ENCODE measurements around the gene MRTFB. TPM values are rescaled to one million over a fixed set of nuclear protein-coding genes. Genes with fewer than 3 reads are reported as not detected.

MRTFB gene
- total RNA-seq, 1 donor from 2014 or later: 37.5 TPM

DNA sequence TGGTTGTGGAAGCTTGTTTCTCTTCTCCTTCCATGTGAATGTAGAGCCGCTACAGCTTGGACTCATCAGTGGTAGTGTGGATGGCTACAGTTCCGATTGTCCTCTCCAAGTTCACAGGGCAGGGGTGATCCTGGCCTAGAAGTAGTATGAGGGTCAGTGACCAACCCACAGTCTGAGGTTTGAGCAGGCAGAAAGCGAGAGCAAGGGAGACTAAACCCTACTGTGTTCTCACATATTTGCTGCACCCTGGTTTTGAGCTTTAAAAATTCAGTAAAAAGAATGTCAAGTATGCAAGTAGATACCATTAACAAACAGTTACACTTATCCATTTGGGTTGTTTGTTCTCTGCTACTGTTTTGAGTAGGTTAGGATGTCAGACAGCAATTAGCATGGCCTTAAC is 148.9 kb downstream of the MRTFB start:
- no peak for FAIRE-seq

DNA sequence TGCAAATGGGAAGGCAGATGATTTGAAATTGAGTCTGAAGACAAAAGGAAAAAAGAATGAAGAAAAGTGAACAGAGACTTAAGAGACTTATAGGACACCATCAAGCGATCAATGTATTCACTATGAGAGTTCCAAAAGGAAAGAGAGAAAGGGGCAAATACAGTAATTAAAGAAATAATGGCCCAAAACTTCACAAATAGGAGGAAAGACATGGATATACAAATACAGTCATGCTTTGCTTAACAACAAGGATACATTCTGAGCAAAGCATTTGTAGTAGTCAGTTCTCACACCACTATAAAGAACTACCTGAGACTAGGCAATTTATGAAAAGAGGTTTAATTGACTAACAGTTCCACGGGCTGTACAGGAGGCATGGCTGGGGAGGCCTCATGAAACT is 152.5 kb downstream of the MRTFB start:
- DNase-seq (ENCODE audit: low spot score in 2 of 2): no peak
- no peak for FAIRE-seq

More for the DNA sequence above, 148.9 kb downstream of the MRTFB start:
- no peak for DNase-seq (ENCODE audit: low spot score in 2 of 2)

DNA sequence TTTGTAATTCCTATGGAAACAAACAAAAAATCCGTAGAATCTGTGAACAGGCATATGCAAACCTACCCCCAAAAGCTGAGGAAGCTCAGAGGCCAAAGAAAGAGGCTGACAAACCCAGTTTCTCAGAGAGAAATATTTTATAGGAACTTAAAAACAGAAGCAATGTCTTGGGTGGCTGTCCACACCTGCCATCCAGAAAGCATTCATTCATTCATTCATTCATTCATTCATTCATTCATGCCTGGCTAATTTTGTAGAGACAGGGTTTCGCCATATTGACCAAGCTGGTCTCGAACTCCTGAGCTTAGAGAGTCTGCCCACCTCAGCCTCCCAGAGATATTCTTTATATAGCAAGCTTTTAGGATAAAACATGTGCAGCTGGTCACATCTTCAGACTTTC is 154.3 kb downstream of the MRTFB start:
- FAIRE-seq: no peak
- DNase-seq (ENCODE audit: low spot score in 2 of 2): no peak

- FAIRE-seq (no peak), DNase-seq (ENCODE audit: low spot score in 2 of 2) (no peak)
These were observed 161.2 kb downstream of the MRTFB start for GRCh38 chr16:14232106-14232864.

GRCh38 chr16:14236401-14236800 is 165.3 kb downstream of the MRTFB start:
- DNase-seq (ENCODE audit: low spot score in 2 of 2): no peak
- no peak for FAIRE-seq

DNA sequence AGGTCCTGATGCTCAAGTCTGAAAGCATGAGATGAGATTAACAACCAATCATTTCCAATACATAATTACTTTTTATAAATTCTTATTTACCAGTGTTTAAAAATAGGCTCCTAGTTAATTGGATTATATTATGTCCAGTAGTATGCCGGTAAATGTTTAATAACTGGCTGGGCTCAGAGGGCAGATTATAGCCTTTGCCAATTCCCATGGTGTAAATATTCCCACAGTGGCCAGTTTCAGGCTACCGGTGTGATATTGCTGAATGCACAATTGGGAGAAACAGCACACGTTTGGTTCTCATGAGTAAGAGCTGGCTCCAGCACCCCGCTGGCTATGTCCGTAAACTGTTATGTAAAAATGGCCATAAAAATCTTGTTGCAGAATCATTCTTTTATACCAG is 167.6 kb downstream of the MRTFB start:
- no peak for DNase-seq (ENCODE audit: low spot score in 2 of 2)
- FAIRE-seq: no peak

GRCh38 chr16:14239791-14240190 is 168.7 kb downstream of the MRTFB start:
- DNase-seq (ENCODE audit: low spot score in 2 of 2) (no peak), FAIRE-seq (no peak)

GRCh38 chr16:14240219-14240843 is 169.2 kb downstream of the MRTFB start:
- DNase-seq (ENCODE audit: low spot score in 2 of 2) (no peak), FAIRE-seq (no peak)

DNA sequence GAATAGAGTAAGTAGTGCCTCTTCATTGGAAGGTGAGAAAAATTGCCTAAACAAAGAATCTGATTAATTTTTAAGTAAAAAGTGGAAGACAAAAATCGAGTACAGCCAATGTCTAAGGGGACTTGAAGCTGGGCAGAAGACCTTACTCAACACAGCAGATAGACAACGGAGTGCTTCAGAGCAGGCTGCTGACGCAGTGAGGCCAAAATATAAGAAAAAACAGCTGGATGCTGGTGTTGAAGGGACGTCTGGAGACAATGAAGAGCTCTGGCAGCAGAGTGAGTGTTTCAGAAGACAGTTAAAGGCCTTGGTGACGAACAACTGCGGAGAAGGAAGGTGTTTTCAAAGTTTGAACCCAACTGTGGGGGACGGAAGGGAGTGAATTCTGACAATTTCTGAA is 169.8 kb downstream of the MRTFB start:
- no peak for DNase-seq (ENCODE audit: low spot score in 2 of 2)
- FAIRE-seq: no peak

- DNase-seq (ENCODE audit: low spot score in 2 of 2) (no peak), FAIRE-seq (no peak)
These were observed 170.5 kb downstream of the MRTFB start for GRCh38 chr16:14241631-14242030.

DNA sequence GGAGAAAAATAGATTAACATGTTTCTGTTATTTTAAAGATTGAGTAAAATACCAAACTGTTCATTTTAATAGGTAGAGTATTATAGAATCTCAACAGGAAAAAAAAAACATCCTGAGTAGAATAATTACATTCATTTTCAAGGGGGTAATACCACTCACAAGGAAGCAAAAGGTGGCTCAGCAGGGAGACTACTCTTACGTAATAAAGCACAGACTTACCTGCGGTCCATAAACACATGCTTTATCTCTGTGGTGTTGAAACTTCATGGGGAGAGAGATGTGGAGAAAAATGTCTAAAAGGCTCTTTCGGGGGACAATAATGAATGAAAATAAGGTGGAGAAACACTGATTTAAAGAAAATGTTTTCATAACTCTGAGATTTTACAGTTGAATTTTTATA is 171.7 kb downstream of the MRTFB start:
- no peak for FAIRE-seq
- no peak for DNase-seq (ENCODE audit: low spot score in 2 of 2)

DNA sequence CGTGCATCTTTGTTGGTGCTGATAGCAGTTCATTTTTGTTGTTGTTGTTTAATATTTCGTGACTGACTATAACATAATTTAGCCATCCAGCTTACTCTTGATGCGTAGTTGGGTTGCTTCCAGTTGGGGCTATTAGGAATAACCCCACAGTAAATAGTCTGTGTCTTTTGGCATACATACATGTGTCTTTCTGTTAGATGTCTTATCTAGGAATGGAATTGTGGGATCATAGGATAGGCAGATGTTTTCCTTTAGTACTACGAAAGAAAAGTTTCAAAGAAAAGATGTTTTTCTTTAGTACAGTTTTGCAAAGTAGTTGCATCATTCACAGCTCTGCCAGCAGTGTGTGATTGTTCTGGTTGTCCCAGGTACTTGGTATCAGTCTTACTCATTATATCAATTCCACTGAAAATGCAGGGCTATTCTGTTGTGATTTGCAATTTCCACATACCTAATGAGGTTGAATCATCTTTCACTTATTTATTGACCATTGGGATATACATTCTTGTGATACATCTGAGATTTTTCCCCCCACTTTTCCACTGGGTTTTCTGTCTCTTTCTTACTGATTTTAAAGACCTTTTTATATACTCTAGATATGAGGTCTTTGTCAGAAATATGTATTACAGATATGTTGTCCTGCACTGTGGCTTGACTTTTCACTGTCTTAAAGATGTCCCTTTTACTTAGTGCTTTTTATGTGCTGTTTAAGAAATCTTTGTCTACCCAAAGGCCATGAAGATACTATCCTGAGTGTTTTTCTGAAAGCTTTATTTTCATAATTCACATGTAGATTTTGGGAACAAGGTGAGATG is 173.3 kb downstream of the MRTFB start:
- no peak for FAIRE-seq
- DNase-seq (ENCODE audit: low spot score in 2 of 2): no peak

DNA sequence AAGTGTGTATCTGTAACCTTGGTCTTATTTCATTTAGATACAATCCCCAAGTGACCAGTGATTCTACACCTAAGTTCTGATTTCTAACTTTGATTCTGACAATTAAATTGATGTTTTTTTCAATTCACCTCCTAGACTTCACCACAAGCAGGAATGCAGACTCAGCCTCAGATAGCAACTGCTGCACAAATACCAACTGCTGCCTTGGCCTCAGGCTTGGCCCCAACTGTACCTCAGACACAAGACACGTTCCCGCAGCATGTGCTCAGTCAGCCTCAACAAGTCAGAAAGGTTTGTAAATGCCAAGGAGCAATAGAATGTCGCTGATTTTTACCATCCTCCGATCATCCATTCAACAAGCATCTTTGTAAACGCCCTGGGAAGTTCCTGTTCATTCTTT is 177.7 kb downstream of the MRTFB start:
- no peak for DNase-seq (ENCODE audit: low spot score in 2 of 2)
- no peak for FAIRE-seq

DNA sequence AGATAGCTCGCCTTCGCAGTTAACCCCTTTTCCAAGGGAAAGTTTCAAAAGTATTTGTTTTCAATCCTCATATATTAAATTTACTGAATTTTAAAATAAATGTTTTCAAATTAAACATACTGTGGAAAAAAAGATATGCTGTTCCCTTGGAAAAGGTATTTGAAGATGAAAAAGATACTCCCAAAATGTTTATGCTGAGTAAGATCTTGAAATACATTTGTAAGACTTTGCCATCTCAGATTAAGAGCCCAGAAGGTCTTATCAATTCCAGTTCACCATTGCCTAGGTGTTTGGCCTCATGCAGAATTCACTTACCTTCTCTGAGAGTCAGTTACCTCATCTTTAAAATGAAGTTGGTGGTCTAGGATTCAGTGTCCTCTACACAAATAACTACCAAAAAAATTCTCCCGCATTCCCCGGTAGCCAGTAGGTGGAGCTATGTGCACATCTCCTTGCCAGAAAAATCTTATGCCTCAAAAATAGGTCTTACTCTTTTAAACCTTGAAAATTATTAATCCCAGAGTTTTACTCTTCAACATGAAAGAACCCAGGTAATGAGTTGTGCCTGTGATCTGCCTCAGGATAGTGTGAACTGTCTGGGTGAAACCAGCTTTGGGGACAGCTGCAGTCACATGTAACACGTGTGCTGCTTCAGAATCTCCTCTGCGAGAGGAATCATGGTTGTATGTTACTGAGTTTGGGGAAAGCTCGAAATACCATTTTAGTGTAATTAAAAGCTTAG is 178.3 kb downstream of the MRTFB start:
- DNase-seq (ENCODE audit: low spot score in 2 of 2): peak in 1 of 2 donors; percentile 35
- FAIRE-seq: no peak

DNA sequence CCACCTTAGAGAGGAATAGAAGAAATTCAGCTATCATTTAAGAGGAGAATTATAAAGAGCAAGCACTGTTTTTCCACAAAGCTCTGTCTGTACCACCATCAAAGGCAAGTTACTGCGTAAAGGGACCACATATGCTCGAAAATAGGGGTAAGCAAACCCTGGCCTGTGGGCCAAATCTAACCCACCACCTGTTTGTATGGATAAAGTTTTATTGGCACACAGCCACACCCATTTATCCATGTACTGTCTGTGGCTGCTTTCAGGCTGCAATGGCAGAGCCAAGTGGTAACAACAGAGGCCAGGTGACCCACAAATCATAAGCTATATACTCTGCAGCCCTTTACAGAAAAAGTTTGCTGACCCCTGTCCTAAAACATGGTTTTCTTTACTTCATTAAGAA is 180.3 kb downstream of the MRTFB start:
- FAIRE-seq (no peak), DNase-seq (ENCODE audit: low spot score in 2 of 2) (no peak)

DNA sequence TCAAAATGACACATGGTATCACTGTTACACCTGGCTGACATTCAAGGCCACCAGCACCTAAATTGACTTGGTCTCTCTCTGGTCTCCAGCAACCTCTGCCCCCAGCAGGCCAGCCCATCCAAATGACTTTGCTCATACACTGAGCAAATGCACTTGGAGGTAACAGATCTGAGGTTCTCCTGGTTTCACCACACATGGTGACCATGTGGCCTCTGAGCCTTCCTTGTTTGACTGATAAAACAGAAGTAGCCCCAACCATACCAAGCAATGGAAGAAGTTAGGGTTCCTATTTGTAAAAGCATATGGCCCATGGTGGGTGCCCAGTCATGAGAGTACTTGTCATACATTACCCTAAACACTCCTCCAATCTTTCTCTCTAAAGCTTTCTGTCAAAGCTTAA is 181.7 kb downstream of the MRTFB start:
- FAIRE-seq (no peak), DNase-seq (ENCODE audit: low spot score in 2 of 2) (no peak)

DNA sequence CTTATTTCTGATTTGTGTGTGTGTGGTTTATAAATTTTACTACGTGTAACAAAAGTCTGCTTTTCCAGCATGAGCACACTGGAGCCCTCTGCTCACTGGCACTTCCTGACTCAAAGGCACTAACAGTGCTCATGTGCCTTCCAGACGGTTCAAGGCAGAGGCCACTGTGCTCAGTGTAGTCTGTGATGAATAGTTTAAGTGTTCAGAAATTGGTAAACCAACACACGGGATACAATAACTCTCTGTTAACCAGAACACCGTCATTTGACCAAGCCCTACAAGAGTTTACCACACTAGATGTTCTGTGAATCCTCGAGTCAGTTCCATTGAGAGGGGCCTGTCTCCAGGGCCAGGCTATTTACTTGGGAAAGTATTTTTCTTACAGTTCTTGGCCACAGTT is 191.9 kb downstream of the MRTFB start:
- FAIRE-seq (no peak), DNase-seq (ENCODE audit: low spot score in 2 of 2) (peak in 1 of 2 donors; percentile 24)

- DNase-seq (ENCODE audit: low spot score in 2 of 2): no peak
- FAIRE-seq: no peak
These were observed 192.7 kb downstream of the MRTFB start for GRCh38 chr16:14263769-14264168.

GRCh38 chr16:14264327-14264943 is 193.3 kb downstream of the MRTFB start:
- no peak for DNase-seq (ENCODE audit: low spot score in 2 of 2)
- FAIRE-seq: no peak

GRCh38 chr16:14268073-14268472 is 197.0 kb downstream of the MRTFB start:
- FAIRE-seq: no peak
- DNase-seq (ENCODE audit: low spot score in 2 of 2): no peak
